ENCODE measurements around the gene DNHD1.

The DNHD1 gene

GRCh38 chr11:6497069-6497839 lies at the start of gene DNHD1:
DNHD1 (plus strand) TSS chr11:6497280; CDS start chr11:6498216, 936 bp downstream.
- no peak within 1 kb of the TSS for H3K4me3 ChIP-seq (ENCODE audit: control insufficient read depth, low read depth, low read length)
- DNase-seq (ENCODE audit: low read depth): no peak
- TF ChIP-seq CTCF (IDR thresholded peaks at IDR 0.05; ENCODE audit: control insufficient read depth, insufficient read depth, low read depth, low read length, missing control alignments): no peak

DNA sequence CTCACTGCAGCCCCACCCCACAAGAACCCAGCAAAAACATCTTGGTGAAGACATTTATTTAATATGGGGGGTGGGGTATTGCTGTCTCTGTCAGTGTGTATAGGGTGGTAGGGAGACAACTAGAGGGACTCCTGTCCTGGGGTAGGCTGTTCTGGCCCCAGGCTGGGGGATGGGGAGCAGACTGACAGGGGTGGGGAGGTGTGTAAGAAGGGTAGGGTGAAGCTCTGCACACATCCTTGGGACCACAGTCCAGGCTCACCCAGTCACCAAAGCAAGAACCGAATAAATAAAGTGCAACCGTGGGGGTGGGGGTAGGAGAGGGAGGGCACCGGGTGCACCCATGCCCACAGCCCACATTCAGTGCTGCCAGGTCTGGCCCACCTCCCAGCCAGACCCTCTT lies 48.5 kb upstream of the DNHD1 start:
- no peak for DNase-seq (ENCODE audit: low read depth)
- H3K4me3 ChIP-seq (ENCODE audit: control insufficient read depth, low read depth, low read length): no peak overlapping the region
- no peak for TF ChIP-seq CTCF (IDR thresholded peaks at IDR 0.05; ENCODE audit: control insufficient read depth, insufficient read depth, low read depth, low read length, missing control alignments)

DNA sequence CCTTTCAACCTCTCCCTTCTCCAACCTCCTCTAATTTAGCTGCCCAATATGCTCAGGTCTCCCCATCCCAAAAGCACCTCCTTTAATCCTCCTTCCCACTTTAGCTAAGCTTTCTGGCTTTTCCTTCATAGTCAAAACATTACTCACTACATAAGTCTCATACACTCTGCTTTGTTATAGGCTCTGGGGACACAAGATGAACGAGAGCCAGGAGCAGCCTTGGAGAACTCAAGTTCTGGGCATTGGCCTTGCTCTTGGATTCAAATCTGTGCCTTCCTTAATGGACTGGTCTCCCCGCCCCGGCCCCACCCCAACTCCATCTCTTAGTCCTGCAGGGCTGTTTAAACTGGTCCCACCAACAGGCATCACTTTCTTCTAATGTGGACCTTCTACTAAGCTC lies 44.9 kb upstream of the DNHD1 start:
- H3K4me3 ChIP-seq (ENCODE audit: control insufficient read depth, low read depth, low read length): no peak overlapping the region
- TF ChIP-seq CTCF (IDR thresholded peaks at IDR 0.05; ENCODE audit: control insufficient read depth, insufficient read depth, low read depth, low read length, missing control alignments): no peak
- no peak for DNase-seq (ENCODE audit: low read depth)

DNA sequence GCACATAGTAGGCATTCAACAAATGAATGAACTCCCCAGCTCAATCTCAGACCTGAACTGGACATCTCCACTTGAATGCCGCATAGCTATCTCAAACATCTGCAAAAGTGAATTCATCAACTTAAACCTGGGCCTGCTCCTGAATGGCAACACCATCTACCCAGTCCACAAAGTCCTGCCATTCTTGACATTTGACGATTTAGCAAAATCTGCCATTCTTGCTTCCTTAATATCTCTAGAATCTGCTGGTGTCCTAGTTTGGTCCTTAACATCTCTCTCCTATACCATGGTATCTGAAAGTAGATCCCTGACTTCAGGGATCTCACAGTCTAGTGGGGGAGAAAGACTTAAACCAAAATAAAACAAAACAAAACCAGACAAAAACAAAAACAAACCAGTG lies 43.9 kb upstream of the DNHD1 start:
- H3K4me3 ChIP-seq (ENCODE audit: control insufficient read depth, low read depth, low read length): no peak overlapping the region
- no peak for TF ChIP-seq CTCF (IDR thresholded peaks at IDR 0.05; ENCODE audit: control insufficient read depth, insufficient read depth, low read depth, low read length, missing control alignments)
- no peak for DNase-seq (ENCODE audit: low read depth)

DNA sequence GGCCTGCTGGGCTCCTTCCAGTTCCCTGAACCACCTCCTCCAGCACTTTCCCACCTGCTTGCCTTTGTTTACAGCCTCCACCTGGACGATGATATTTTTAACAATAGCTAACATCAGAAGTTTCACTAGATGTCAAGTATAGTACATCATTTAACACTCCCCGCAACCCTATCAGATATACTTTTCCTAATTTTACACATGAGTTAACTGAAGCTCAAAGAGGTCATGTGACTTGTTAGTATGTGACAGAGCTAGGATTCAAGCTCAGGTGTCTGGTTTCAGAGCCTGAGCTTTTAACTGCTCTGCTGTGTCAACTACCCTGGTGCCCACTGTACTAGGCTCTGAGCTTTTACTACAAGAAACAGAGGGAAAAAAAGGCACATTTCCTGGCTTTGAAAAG lies 42.0 kb upstream of the DNHD1 start:
- DNase-seq (ENCODE audit: low read depth): no peak
- no peak for TF ChIP-seq CTCF (IDR thresholded peaks at IDR 0.05; ENCODE audit: control insufficient read depth, insufficient read depth, low read depth, low read length, missing control alignments)
- no peak overlapping the region for H3K4me3 ChIP-seq (ENCODE audit: control insufficient read depth, low read depth, low read length)

- no peak for DNase-seq (ENCODE audit: low read depth)
- H3K4me3 ChIP-seq (ENCODE audit: control insufficient read depth, low read depth, low read length): no peak overlapping the region
- no peak for TF ChIP-seq CTCF (IDR thresholded peaks at IDR 0.05; ENCODE audit: control insufficient read depth, insufficient read depth, low read depth, low read length, missing control alignments)
These were observed 40.6 kb upstream of the DNHD1 start for GRCh38 chr11:6456361-6457073.

All from AG09309 (cell line).